HepG2 (cell line): ENCODE results near the gene MICAL3. TPM values are rescaled to one million over a fixed set of nuclear protein-coding genes. Genes with fewer than 3 reads are reported as not detected.

Experiments used
- ASH2L ChIP-seq: fragments of 300-600, 200-600 bp; sonication (generic); IDR thresholded peaks from 2 replicates; pipeline ENCODE4 v1.7.0; 2017; ENCODE audit warnings: low read depth, mild to moderate bottlenecking, moderate library complexity, mixed read lengths, low read length; ENCODE audit not compliant: insufficient read length
- BHLHE40 ChIP-seq: IDR thresholded peaks from 2 replicates; pipeline ENCODE4 v1.6.1; 2011; ENCODE audit warnings: low read length, improper control_type of control experiment
- CAMTA2 ChIP-seq: sonication (generic); formaldehyde crosslinking; IDR thresholded peaks from 2 replicates; pipeline ENCODE4 v1.4.0; 2020; ENCODE audit warnings: mild to moderate bottlenecking, missing genetic modification reagents, borderline replicate concordance
- DMAP1 ChIP-seq: IDR thresholded peaks from 2 replicates; pipeline ENCODE4 v1.6.1; 2016
- HNF1B ChIP-seq: sonication (generic); formaldehyde crosslinking; IDR thresholded peaks from 2 replicates; pipeline ENCODE4 v1.5.1; 2020; ENCODE audit warnings: mild to moderate bottlenecking, moderate library complexity, missing genetic modification reagents
- HOXA3 ChIP-seq: sonication (generic); formaldehyde crosslinking; IDR thresholded peaks from 2 replicates; pipeline ENCODE4 v1.5.0; 2020; ENCODE audit warnings: missing genetic modification reagents
- KAT8 ChIP-seq: IDR thresholded peaks from 2 replicates; pipeline ENCODE4 v1.6.1; 2016; ENCODE audit warnings: missing genetic modification reagents, missing compliant biosample characterization
- KLF16 ChIP-seq, 2 experiments: sonication (generic) in 1 of 2; formaldehyde crosslinking in 1 of 2; IDR thresholded peaks; 2 replicates each; pipeline versions ENCODE4 v1.6.1 to v1.8.0; 2016 to 2023; ENCODE audit warnings: missing genetic modification reagents in 2 of 2, missing compliant biosample characterization in 1 of 2
- MIER3 ChIP-seq: IDR thresholded peaks from 2 replicates; pipeline ENCODE4 v1.6.1; 2016; ENCODE audit warnings: missing compliant biosample characterization, borderline replicate concordance
- MYPOP ChIP-seq: sonication (generic); formaldehyde crosslinking; IDR thresholded peaks from 2 replicates; pipeline ENCODE4 v1.8.1; 2023; ENCODE audit warnings: mild to moderate bottlenecking, moderate library complexity, missing genetic modification reagents
- NFE2L2 ChIP-seq: fragments of 150-350 bp; IDR thresholded peaks from 2 replicates; pipeline ENCODE4 v1.6.1; 2014; ENCODE audit warnings: low read length
- PAXIP1 ChIP-seq: sonication (generic); formaldehyde crosslinking; conservative IDR thresholded peaks from 2 replicates; pipeline ENCODE4 v1.4.0; 2020; ENCODE audit warnings: mild to moderate bottlenecking, missing genetic modification reagents, moderate library complexity
- PHF8 ChIP-seq: sonication (generic); formaldehyde crosslinking; IDR thresholded peaks from 2 replicates; pipeline ENCODE4 v1.5.0; 2020; ENCODE audit warnings: missing genetic modification reagents
- SMARCE1 ChIP-seq: fragments of 450-650 bp; IDR thresholded peaks from 2 replicates; pipeline ENCODE4 v1.6.1; 2017; ENCODE audit warnings: borderline replicate concordance
- THAP7 ChIP-seq: sonication (generic); formaldehyde crosslinking; IDR thresholded peaks from 2 replicates; pipeline ENCODE4 v1.8.1; 2023; ENCODE audit warnings: mild to moderate bottlenecking, missing genetic modification reagents
- ZNF101 ChIP-seq: sonication (generic); formaldehyde crosslinking; IDR thresholded peaks from 2 replicates; pipeline ENCODE4 v1.4.0; 2020; ENCODE audit warnings: mild to moderate bottlenecking, low read depth, missing genetic modification reagents, borderline replicate concordance
- ZNF724P ChIP-seq: sonication (generic); formaldehyde crosslinking; IDR thresholded peaks from 2 replicates; pipeline ENCODE4 v1.8.0; 2022; ENCODE audit warnings: missing genetic modification reagents, borderline replicate concordance
- ZNF770 ChIP-seq: sonication (generic); formaldehyde crosslinking; IDR thresholded peaks from 2 replicates; pipeline ENCODE4 v1.5.0; 2020; ENCODE audit warnings: mild to moderate bottlenecking, missing genetic modification reagents
- ZSCAN22 ChIP-seq: sonication (generic); formaldehyde crosslinking; IDR thresholded peaks from 2 replicates; pipeline ENCODE4 v1.4.0; 2020; ENCODE audit warnings: mild to moderate bottlenecking, missing genetic modification reagents
- polyA plus RNA-seq, 8 experiments: library from polyadenylated mRNA; depleted of rRNA in 3 of 8; stranded (reverse) in 7 of 8; unstranded in 1 of 8; fragments of >200 nt; fragmentation: Illumina TruSeq in 4 of 8; extraction: Trizol in 4 of 8; gene quantifications; 2 replicates each; pipeline versions ENCODE4 v1.2.1 to v1.2.3, GENCODE V29; 2011 to 2016; ENCODE audit warnings: low read depth in 4 of 8, missing spikeins in 1 of 8, mixed read lengths in 1 of 8; ENCODE audit not compliant: insufficient read depth in 1 of 8
- total RNA-seq, 5 experiments: library from RNA; depleted of rRNA; stranded (reverse); fragments of >200 nt; fragmentation: Illumina TruSeq; extraction: Trizol; gene quantifications; 2 replicates each; pipeline ENCODE4 v1.2.3, GENCODE V29; 2016; ENCODE audit warnings: low read depth in 1 of 5

The MICAL3 gene
- total and polyA plus RNA-seq, 2 of the 13 experiments (the other 11 are each of a cell fraction or from before 2014, with no cell fraction given) = 5.3 to 12.5 TPM

GRCh38 chr22:18060646-18061620 lies 36.6 kb upstream of the MICAL3 start (continued):
- peak; percentile 75 for TF ChIP-seq PAXIP1 (CRISPR knock-in tag)
- TF ChIP-seq MIER3 (CRISPR knock-in tag) = no peak
- no peak for TF ChIP-seq ZSCAN22 (CRISPR knock-in tag)
- TF ChIP-seq ZNF101 = no peak
- 0 out of 2 replicates have a peak, but pooled peaks have one; percentile 28 for TF ChIP-seq PHF8 (CRISPR knock-in tag)
- no peak for TF ChIP-seq MYPOP
- peak; percentile 74; the same call in 1 of the 2 replicates for TF ChIP-seq HNF1B
- no peak for TF ChIP-seq SMARCE1
- no peak for TF ChIP-seq KLF16 (CRISPR knock-in tag; IDR thresholded peaks at IDR 0.05)
- 0 out of 2 replicates have a peak, but pooled peaks have one; percentile 13 for TF ChIP-seq ZNF770
- 0 out of 2 replicates have a peak, but pooled peaks have one; percentile 31 for TF ChIP-seq KAT8 (CRISPR knock-in tag)
- 0 out of 2 replicates have a peak, but pooled peaks have one; percentile 19 for TF ChIP-seq NFE2L2
- no peak for TF ChIP-seq ZNF724P (CRISPR knock-in tag)
- TF ChIP-seq BHLHE40 = peak; percentile 47; the same call in 1 of the 2 replicates
- TF ChIP-seq HOXA3 (CRISPR knock-in tag) = 0 out of 2 replicates have a peak, but pooled peaks have one; percentile 41
- TF ChIP-seq ASH2L = peak; percentile 42
- no peak for TF ChIP-seq THAP7
- no peak for TF ChIP-seq CAMTA2 (CRISPR knock-in tag)
- TF ChIP-seq DMAP1 (CRISPR knock-in tag) = no peak
